ENCODE results near the gene PSTK. TPM values are rescaled to one million over a fixed set of nuclear protein-coding genes. Genes with fewer than 3 reads are reported as not detected.

The PSTK gene
- total and polyA plus RNA-seq, 2 experiments from 2014 or later, result 7.4 to 7.6 TPM

GRCh38 chr10:123007558-123008354 lies 27.6 kb downstream of the PSTK start:
- H3K9me3 ChIP-seq (ENCODE audit: low read depth), result no peaks in the 10 kb centered on the region
- H3K79me2 ChIP-seq, result peaks cover 80% of the 10 kb centered on the region
- H3K4me1 ChIP-seq (ENCODE audit: insufficient read depth), result peaks cover 18% of the 10 kb centered on the region
- peak; percentile 80 for DNase-seq (ENCODE audit: low spot score)
- H3K4me3 ChIP-seq, result peak overlapping the region; percentile 64
- H2AFZ ChIP-seq, result peak overlapping the region; percentile 82
- H3K27ac ChIP-seq, result peak overlapping the region; percentile 89
- H3K9me2 ChIP-seq (replicated peaks; ENCODE audit: insufficient read depth), result no peaks in the 10 kb centered on the region
- TF ChIP-seq, protein P1, sequence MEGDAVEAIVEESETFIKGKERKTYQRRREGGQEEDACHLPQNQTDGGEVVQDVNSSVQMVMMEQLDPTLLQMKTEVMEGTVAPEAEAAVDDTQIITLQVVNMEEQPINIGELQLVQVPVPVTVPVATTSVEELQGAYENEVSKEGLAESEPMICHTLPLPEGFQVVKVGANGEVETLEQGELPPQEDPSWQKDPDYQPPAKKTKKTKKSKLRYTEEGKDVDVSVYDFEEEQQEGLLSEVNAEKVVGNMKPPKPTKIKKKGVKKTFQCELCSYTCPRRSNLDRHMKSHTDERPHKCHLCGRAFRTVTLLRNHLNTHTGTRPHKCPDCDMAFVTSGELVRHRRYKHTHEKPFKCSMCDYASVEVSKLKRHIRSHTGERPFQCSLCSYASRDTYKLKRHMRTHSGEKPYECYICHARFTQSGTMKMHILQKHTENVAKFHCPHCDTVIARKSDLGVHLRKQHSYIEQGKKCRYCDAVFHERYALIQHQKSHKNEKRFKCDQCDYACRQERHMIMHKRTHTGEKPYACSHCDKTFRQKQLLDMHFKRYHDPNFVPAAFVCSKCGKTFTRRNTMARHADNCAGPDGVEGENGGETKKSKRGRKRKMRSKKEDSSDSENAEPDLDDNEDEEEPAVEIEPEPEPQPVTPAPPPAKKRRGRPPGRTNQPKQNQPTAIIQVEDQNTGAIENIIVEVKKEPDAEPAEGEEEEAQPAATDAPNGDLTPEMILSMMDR (IDR thresholded peaks at IDR 0.05; ENCODE audit: poor library complexity), result no peak
- TF ChIP-seq EZH2phosphoT487 (IDR thresholded peaks at IDR 0.05; ENCODE audit: low read depth, severe bottlenecking, unreplicated experiment), result no peak
- no peak for TF ChIP-seq EZH2 (IDR thresholded peaks at IDR 0.05; ENCODE audit: borderline replicate concordance)
- no peaks in the 10 kb centered on the region for H3K27me3 ChIP-seq
- H3K36me3 ChIP-seq (replicated peaks; ENCODE audit: insufficient read depth, low read depth), result no peaks in the 10 kb centered on the region
- H3K4me2 ChIP-seq, result peak overlapping the region; percentile 80
- peaks cover 29% of the 10 kb centered on the region for H4K20me1 ChIP-seq (ENCODE audit: insufficient read depth, poor library complexity, severe bottlenecking)
- WGBS (ENCODE audit: low lambda C conversion rate, missing lambda C conversion rate), result 5% methylated on average over 29 of the region's 30 CpGs

DNA sequence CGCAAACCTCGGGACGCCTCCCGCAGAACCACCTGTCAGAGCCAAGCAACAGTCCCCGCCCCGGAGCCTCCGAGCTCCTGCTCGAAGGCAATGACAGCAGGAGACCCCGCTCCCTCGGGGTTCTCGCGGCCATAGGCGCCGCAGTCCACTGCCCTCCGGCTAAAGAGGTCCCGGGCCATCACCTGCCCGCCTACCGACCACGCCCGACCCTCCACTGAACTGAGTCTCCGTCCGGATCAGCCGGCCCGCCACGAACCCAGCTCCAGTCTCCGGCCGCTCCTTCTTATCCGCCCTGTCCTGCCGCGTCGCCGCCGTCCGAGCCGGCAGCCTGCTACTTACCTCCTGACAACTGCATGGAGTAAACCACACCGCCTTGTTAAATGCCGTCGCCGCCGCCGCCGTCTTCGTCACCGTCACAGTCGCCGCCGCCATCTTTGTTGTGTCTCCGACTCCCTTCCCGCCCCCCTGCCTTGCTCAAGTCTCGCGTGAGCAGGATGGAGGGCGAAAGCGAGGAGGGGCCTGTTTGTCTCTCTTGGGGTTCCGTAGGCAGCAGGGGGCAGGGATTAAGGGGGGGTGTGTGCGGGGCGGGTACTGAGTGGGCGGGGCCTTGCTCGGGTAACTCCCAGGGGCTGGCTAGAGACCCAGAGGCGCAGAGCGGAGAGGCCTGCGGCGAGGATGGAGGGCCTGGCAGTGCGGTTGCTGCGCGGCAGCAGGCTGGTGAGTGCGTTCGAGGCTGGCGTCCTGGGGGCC lies 28.3 kb downstream of the PSTK start, which contains the start of the genes ACADSB and IKZF5:
Gene ACADSB, plus strand, starts transcription at position 652 of the 750 bp plus-strand sequence. Its CDS starts 24 bp downstream, at position 676.
Gene IKZF5, minus strand, starts transcription at position 441 of the 750 bp plus-strand sequence. CDS start 10,170 bp downstream, outside the sequence.
- Histone ChIP-seq H3K4me1 (ENCODE audit: insufficient read depth) (peaks cover 18% of the 10 kb centered on the region), H3K27me3 (no peaks in the 10 kb centered on the region), H3K9me2 (replicated peaks; ENCODE audit: insufficient read depth) (no peaks in the 10 kb centered on the region), H3K27ac (peak within 1 kb of the TSS; percentile 89), H3K4me3 (peak within 1 kb of the TSS; percentile 67), H3K9me3 (ENCODE audit: low read depth) (no peaks in the 10 kb centered on the region), H3K79me2 (peaks cover 72% of the 10 kb centered on the region), H3K4me2 (peak within 1 kb of the TSS; percentile 90), H4K20me1 (ENCODE audit: insufficient read depth, poor library complexity, severe bottlenecking) (peaks cover 29% of the 10 kb centered on the region), H3K36me3 (replicated peaks; ENCODE audit: insufficient read depth, low read depth) (no peaks in the 10 kb centered on the region), H2AFZ (peak within 1 kb of the TSS; percentile 82)
- WGBS (ENCODE audit: low lambda C conversion rate, missing lambda C conversion rate), result under 1% methylated on average over 53 of the region's 68 CpGs
- no peak for TF ChIP-seq EZH2 (IDR thresholded peaks at IDR 0.05; ENCODE audit: borderline replicate concordance)
- peak; percentile 99 for DNase-seq (ENCODE audit: low spot score)

GRCh38 chr10:123009105-123009820 lies 29.1 kb downstream of the PSTK start:
- Histone ChIP-seq H4K20me1 (ENCODE audit: insufficient read depth, poor library complexity, severe bottlenecking) (peaks cover 29% of the 10 kb centered on the region), H3K27ac (peak overlapping the region; percentile 54), H3K4me3 (peak overlapping the region; percentile 67), H3K9me2 (replicated peaks; ENCODE audit: insufficient read depth) (no peaks in the 10 kb centered on the region), H2AFZ (peak overlapping the region; percentile 81), H3K9me3 (ENCODE audit: low read depth) (no peaks in the 10 kb centered on the region), H3K4me2 (peak overlapping the region; percentile 90), H3K36me3 (replicated peaks; ENCODE audit: insufficient read depth, low read depth) (no peaks in the 10 kb centered on the region), H3K27me3 (no peaks in the 10 kb centered on the region), H3K4me1 (ENCODE audit: insufficient read depth) (peaks cover 18% of the 10 kb centered on the region), H3K79me2 (peaks cover 65% of the 10 kb centered on the region)
- 3% methylated on average over 33 of the region's 34 CpGs for whole genome bisulfite sequencing (ENCODE audit: low lambda C conversion rate, missing lambda C conversion rate)
- TF ChIP-seq, protein P1 (IDR thresholded peaks at IDR 0.05; ENCODE audit: poor library complexity), result no peak
- no peak for TF ChIP-seq EZH2 (IDR thresholded peaks at IDR 0.05; ENCODE audit: borderline replicate concordance)
- no peak for TF ChIP-seq EZH2phosphoT487 (IDR thresholded peaks at IDR 0.05; ENCODE audit: low read depth, severe bottlenecking, unreplicated experiment)
- peak; percentile 45 for DNase-seq (ENCODE audit: low spot score)
